Activated CD8-positive, alpha-beta T cell treated with anti-CD3 and anti-CD28 coated beads, Interleukin-2, amount 10 ng/mL, durations not matched to agents 7 days and 5 days (primary cell): Measurements from ENCODE around the gene ACVR1B. TPM values are rescaled to one million over a fixed set of nuclear protein-coding genes. Genes with fewer than 3 reads are reported as not detected.
A peak's percentile ranks its signal among the peaks of the same experiment; 100 is the strongest.

Experiments used
- ATAC-seq: fragments of 150-1000 bp; cut with Tn5 transposase; one replicate; pipeline ENCODE4 v1.10.0; 2021; ENCODE audit warnings: moderate library complexity
- CTCF ChIA-PET: fragments of 350-600 bp; sonication (Branson Sonifier 250); formaldehyde crosslinking; loops from one replicate; lab custom pipeline; 2021; ENCODE audit warnings: antibody characterized with exemption; lab: Charles Lee
- POLR2A ChIA-PET: fragments of 350-600 bp; sonication (Branson Sonifier 250); formaldehyde crosslinking; loops from one replicate; lab custom pipeline; 2021; ENCODE audit warnings: antibody characterized with exemption; lab: Charles Lee
- DNase-seq: peaks from one replicate; pipeline ENCODE4 v3.0.0-alpha.2; 2020
- H3K27ac Mint-ChIP-seq: one replicate; pipeline ENCODE4 v1.8.0; 2021; ENCODE audit warnings: mild to moderate bottlenecking, mixed read lengths
- H3K27me3 Mint-ChIP-seq: one replicate; pipeline ENCODE4 v1.8.0; 2021; ENCODE audit warnings: low read depth, mixed read lengths
- H3K36me3 Mint-ChIP-seq: one replicate; pipeline ENCODE4 v1.8.0; 2021; ENCODE audit warnings: low read depth, mixed read lengths
- H3K4me1 Mint-ChIP-seq: one replicate; pipeline ENCODE4 v1.8.0; 2021; ENCODE audit warnings: low read depth, mixed read lengths
- H3K4me3 Mint-ChIP-seq: one replicate; pipeline ENCODE4 v1.8.0; 2021; ENCODE audit warnings: mild to moderate bottlenecking, mixed read lengths
- H3K9me3 Mint-ChIP-seq: one replicate; pipeline ENCODE4 v1.8.0; 2022; ENCODE audit warnings: mixed read lengths; ENCODE audit not compliant: insufficient read depth
- total RNA-seq, 2 experiments: library from RNA; stranded (reverse); gene quantifications; one replicate each; pipeline ENCODE4 v1.2.3, GENCODE V29; 2021

Gene ACVR1B
- total RNA-seq, 2 experiments from 2014 or later: 7.8 to 8.8 TPM

DNA sequence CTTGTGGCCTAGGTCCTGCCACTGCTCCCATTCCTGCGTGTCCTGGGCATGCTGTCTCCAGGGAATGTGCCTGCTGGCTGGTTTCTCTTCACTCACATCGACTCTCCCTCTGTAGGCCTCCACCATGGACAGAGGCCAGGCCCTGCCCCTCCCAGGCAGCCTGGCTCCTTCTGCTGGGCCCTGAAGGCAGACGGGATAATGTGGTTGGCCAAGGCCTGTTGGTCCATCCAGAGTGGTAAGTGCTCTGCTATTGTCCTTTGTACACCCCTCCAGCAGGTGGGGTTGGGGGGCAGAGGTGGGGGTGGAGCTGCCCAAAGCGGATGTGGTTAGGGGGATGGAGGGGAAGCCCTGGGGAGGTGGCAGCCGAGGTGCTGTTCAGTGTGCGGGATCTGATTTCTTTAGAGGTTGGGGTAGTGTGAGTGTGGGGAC is 90.2 kb downstream of the ACVR1B start:
- Mint-ChIP-seq H3K27ac (peak overlapping the region; percentile 60), H3K4me3 (peak overlapping the region; percentile 8), H3K4me1 (peaks cover 53% of the 10 kb centered on the region)

DNA sequence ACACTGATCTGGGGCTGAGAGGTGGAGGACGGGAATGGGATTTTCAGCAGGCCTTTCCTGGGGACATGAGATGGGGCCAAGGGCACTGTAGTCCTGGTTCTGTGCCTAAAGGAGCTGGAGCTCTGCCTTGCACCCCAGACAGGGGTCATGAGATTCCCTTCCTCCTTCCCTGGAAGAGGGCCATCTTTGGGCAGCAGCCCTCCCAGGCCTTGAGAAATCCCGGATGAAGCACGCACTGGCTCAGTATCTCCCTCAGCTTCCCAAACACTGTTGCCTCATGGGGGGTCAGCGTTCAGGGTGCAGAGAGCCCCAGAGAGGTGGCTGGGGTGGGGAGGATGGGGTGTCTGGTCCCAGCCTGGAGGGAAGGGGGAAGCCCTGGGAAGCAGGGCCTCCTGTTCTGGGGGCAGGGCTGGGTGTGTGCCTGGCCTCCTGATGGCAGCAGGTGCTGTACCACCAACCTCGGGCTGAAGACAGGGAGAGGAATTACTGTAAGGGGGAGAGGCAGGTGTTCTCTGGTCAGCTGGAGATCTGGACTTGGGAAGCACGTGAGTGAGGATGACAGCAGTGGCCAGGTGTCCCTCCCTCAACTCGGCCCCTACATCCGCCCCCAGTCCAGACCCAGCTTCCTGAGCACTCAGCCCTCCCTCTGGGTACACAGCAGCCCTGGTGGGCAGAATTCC is 91.3 kb downstream of the ACVR1B start:
- no peak overlapping the region for H3K4me3 Mint-ChIP-seq
- no peak for DNase-seq
- peaks cover 3% of the 10 kb centered on the region for H3K27me3 Mint-ChIP-seq
- ChIA-PET POLR2A (interaction anchor here (1.0 to 1.2 kb wide), 3 partner anchors 10 to 27 kb away, joined by 3 to 8 read pairs (median 3); partner anchors contain the start of gene ATG101), CTCF (interaction anchor here (1.5 to 18.7 kb wide), 5 partner anchors 9 to 77 kb away, joined by 3 to 290 read pairs (median 6); partner anchors contain the start of genes ATG101 and NR4A1)
- ATAC-seq: no peak
- no peaks in the 10 kb centered on the region for H3K36me3 Mint-ChIP-seq
- H3K27ac Mint-ChIP-seq: no peak overlapping the region
- no peaks in the 10 kb centered on the region for H3K9me3 Mint-ChIP-seq
- H3K4me1 Mint-ChIP-seq: peaks cover 56% of the 10 kb centered on the region

More for the DNA sequence above, 90.2 kb downstream of the ACVR1B start:
- Mint-ChIP-seq H3K9me3 (no peaks in the 10 kb centered on the region), H3K36me3 (no peaks in the 10 kb centered on the region), H3K27me3 (peaks cover 3% of the 10 kb centered on the region)
- DNase-seq (peak; percentile 72), ATAC-seq (peak; percentile 45)
- CTCF ChIA-PET: interaction anchor here (1.2 to 18.7 kb wide), 4 partner anchors 10 to 28 kb away, joined by 4 to 290 read pairs (median 9); partner anchors contain the start of genes ATG101 and NR4A1
- POLR2A ChIA-PET: no interaction called here

DNA sequence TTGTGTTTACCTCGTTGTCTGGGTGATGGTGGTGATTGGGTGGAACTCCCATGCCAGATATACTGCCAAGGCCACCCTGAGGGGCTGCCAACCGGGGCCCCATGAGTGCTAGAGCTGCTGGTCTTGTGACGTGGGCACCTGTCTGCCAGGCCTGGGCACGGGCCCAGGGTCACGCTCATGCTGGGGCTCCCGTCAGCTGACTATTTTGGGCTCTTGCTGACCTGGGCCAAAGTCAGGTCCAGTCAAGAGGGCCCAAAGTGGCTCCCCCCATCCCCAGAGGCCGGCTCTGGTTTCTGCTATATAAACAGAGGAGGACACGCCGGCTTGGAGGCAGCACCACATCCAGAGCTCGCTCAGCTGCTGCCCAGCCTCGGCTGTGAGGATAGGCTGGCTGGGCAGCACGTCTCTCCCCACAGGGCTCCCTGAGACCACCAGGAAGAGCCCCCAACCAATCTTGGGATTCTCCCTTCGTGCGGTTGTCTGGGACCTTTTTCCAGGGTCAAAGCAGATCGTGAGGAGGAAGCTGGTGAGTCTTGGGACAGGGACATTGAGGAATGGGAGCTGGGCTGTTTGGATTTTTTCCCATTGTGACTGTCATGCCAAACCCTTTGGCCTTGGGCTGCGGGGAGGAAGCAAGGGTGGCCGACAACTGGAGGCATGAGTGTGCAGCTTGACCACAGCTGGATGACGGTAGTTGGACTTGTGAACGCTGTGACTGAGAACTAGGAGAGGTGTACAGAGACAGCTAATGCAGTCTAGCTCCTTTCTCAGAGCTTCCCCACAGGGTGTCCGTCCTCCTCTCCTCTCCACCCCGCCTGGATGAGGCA is 92.1 kb downstream of the ACVR1B start:
- Mint-ChIP-seq H3K36me3 (no peaks in the 10 kb centered on the region), H3K27ac (no peak overlapping the region), H3K4me1 (peaks cover 51% of the 10 kb centered on the region), H3K4me3 (no peak overlapping the region), H3K27me3 (no peaks in the 10 kb centered on the region), H3K9me3 (no peaks in the 10 kb centered on the region)
- CTCF ChIA-PET: interaction anchor here (0.9 to 18.7 kb wide), 5 partner anchors 11 to 76 kb away, joined by 3 to 290 read pairs (median 6); partner anchors contain the start of gene ATG101
- POLR2A ChIA-PET: interaction anchor here (1.0 to 1.2 kb wide), 3 partner anchors 11 to 26 kb away, joined by 3 to 8 read pairs (median 3); partner anchors contain the start of gene ATG101
- no peak for ATAC-seq
- no peak for DNase-seq

DNA sequence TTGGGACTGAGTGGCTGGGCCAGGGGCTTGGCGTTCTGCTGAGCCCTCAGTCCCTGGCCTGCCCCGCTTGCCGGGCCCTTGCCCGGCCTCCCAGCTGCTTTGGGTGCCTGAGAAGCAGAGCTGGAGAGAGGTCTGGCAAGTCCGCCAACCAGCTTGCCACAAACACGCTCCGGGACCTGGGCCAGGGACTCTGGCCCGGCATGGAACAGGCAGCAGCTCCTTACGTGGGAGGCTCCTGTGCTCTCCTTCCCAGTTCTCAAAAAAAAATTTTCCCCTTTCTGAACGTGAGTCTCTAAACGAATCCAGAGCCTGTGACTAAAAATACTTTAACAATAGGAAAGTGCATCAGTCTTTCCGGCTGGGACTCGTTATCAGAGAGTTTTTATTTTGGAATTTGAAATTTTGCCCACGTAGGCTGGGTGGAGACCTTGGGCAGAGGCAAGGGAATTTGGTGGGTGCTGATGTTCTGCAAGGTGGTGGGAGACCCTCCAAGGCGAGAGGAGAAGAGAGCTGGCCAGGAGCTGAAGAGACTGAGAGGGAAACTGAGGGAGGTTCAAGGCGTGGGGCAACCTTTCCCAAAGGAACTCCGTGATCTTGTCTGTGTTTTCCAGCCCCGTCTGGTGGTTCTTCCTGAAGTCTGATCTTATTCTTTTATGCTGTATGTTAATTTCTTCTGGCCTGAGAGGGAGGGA is 92.9 kb downstream of the ACVR1B start:
- Mint-ChIP-seq H3K4me3 (no peak overlapping the region), H3K9me3 (no peaks in the 10 kb centered on the region), H3K27ac (peak overlapping the region; percentile 32), H3K27me3 (no peaks in the 10 kb centered on the region), H3K4me1 (peaks cover 51% of the 10 kb centered on the region), H3K36me3 (no peaks in the 10 kb centered on the region)
- ATAC-seq: no peak
- DNase-seq: no peak
- CTCF ChIA-PET: interaction anchor here (0.9 to 18.7 kb wide), 6 partner anchors 12 to 76 kb away, joined by 3 to 290 read pairs (median 4); partner anchors contain the start of gene ATG101
- POLR2A ChIA-PET: interaction anchor here (1.2 kb wide), 2 partner anchors 19 to 26 kb away, joined by 3 to 8 read pairs; partner anchors contain the start of gene ATG101

DNA sequence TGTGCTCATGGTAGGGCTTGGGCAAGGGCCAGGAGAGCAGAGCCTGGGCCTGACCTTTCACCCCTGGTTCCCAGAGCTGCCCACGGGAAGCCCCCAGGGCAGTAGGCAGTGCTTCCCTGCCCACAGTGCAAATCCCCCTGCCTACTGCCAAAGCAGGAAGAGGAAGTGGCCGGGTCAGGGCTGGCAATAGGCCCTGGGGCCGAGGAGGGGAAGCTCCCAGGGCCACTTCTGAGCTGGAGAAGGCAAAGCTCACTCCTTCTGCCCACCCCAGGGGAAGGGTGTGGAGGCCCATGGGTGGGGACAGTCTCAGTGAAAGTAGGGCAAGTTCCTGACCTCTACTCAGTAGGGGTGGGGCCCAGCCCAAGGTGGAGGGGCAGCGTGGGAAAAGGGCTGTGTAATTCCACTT is 94.3 kb downstream of the ACVR1B start:
- DNase-seq (no peak), ATAC-seq (no peak)
- no peaks in the 10 kb centered on the region for H3K27me3 Mint-ChIP-seq
- POLR2A ChIA-PET: no interaction called here
- peaks cover 61% of the 10 kb centered on the region for H3K4me1 Mint-ChIP-seq
- no peaks in the 10 kb centered on the region for H3K36me3 Mint-ChIP-seq
- CTCF ChIA-PET: interaction anchor here (1.1 to 18.7 kb wide), 3 partner anchors 22 to 26 kb away, joined by 4 to 290 read pairs (median 4); partner anchors contain the start of gene ATG101
- no peaks in the 10 kb centered on the region for H3K9me3 Mint-ChIP-seq
- H3K4me3 Mint-ChIP-seq: no peak overlapping the region
- H3K27ac Mint-ChIP-seq: peak overlapping the region; percentile 74

Other genes with a start within 250 kb of the ACVR1B start
- under 1 TPM; 0.32 to 0.37 TPM for gene FIGNL2, start 103.0 kb upstream of the ACVR1B start, total RNA-seq
- not detected for gene ANKRD33, start 63.6 kb upstream of the ACVR1B start, total RNA-seq
- gene ACVRL1, start 44.2 kb upstream of the ACVR1B start, total RNA-seq: not detected
- 10 to 100 TPM; 11.0 to 12.5 TPM for gene TAMALIN, start 55.2 kb downstream of the ACVR1B start, total RNA-seq
- 1 to 10 TPM; 4.3 to 5.6 TPM for gene NR4A1, start 99.7 kb downstream of the ACVR1B start, total RNA-seq
- 10 to 100 TPM; 28.8 to 31.1 TPM for gene ATG101, start 118.3 kb downstream of the ACVR1B start, total RNA-seq
- gene SMIM41, start 128.0 kb downstream of the ACVR1B start, total RNA-seq: not detected
- not detected for gene KRT80, start 240.3 kb downstream of the ACVR1B start, total RNA-seq